ENCODE measurements around the gene PCCA.

DNA sequence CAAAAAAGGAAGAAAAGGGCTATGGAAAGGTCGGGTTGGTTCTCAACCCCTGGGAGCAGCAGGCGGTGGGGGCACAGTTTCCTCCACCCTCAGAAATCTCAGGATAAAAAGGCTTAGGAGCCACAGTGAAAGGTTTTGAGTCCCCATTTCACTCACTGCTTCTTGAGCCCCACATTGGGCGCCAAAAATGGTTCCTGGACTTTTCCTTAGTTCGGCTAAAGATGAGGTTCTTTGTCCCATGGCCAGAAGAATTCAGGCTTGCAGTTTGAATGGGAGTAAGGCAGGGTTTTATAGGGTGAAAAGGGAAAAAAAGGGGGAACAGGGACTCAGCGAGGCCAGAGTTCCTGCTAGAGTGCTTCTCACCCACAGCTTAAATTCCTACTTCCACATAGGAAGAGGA is 320.2 kb downstream of the PCCA start:
- TF ChIP-seq, protein P1, sequence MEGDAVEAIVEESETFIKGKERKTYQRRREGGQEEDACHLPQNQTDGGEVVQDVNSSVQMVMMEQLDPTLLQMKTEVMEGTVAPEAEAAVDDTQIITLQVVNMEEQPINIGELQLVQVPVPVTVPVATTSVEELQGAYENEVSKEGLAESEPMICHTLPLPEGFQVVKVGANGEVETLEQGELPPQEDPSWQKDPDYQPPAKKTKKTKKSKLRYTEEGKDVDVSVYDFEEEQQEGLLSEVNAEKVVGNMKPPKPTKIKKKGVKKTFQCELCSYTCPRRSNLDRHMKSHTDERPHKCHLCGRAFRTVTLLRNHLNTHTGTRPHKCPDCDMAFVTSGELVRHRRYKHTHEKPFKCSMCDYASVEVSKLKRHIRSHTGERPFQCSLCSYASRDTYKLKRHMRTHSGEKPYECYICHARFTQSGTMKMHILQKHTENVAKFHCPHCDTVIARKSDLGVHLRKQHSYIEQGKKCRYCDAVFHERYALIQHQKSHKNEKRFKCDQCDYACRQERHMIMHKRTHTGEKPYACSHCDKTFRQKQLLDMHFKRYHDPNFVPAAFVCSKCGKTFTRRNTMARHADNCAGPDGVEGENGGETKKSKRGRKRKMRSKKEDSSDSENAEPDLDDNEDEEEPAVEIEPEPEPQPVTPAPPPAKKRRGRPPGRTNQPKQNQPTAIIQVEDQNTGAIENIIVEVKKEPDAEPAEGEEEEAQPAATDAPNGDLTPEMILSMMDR (IDR thresholded peaks at IDR 0.05) = no peak
- no peak for TF ChIP-seq POLR2A (IDR thresholded peaks at IDR 0.05)

Data from Peyer's patch (tissue), 4 donors.